GM18517 (cell line): ENCODE measurements around the gene CADM1.

Experiments used
- ATAC-seq: cut with Tn5 transposase; IDR thresholded peaks from one replicate; pipeline ENCODE4 v1.9.1; 2021; ENCODE audit warnings: mild to moderate bottlenecking, moderate library complexity; ENCODE audit not compliant: unreplicated experiment

Gene CADM1

GRCh38 chr11:115161876-115162275 lies 342.3 kb downstream of the CADM1 start:
- ATAC-seq: no peak

DNA sequence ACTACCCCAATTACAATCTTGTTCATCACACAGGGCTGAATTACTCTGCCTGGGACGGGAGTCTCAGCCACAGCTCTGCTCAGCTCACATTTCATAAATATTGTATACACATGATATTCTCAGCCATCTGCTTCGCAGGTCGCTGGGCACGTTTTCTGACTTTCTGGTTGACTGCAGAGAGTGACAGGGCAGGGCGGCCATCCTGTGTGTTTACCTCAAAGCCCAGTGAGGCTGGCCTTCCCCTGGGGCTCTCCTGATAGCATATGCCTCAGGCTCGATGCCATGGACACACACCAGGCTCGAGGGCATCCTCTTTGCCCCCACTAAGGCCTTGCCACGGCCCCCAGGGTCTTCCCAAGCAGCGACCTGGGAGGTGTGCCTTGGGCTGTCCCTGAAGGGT lies 345.0 kb downstream of the CADM1 start:
- ATAC-seq: no peak

DNA sequence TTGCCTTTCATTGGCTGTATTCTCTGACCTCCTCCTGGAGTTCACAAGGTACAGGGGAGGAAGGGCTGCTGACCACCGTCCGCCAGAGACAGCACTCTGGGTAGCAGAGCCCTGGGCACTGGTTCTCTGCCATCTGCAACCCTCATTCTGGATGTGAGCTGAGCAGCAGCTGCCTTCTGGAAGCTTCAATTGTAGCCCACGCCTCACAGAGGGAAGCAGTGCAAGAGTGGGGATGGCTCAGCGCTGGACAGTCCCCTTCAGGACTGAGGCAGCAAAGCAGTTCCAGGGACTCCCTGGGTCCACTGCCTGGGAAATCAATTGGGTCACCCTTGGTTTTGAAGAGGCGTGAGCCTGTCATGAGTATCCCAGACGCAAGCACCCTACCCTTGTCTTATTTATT lies 346.2 kb downstream of the CADM1 start:
- ATAC-seq: no peak

DNA sequence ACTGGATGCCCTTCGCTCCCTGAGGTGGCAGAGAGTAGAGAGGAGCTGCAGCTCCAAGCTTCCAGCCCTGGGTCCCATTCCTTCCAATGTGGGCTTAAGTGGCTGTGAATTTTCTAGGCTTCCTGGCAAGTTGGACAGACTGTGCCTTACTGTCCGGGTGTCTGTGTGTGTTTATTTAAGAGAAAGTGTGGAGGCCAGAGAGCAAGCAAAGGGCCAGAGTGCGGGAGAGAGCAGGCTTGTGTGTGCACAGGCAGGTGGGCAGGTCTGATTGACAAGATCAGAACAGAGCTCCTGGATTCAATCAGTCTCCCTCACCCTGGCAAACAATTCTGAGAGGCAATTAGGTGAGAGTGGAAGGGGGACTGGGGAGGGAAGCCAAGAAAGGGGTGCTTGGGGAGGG lies 347.0 kb downstream of the CADM1 start:
- no peak for ATAC-seq

DNA sequence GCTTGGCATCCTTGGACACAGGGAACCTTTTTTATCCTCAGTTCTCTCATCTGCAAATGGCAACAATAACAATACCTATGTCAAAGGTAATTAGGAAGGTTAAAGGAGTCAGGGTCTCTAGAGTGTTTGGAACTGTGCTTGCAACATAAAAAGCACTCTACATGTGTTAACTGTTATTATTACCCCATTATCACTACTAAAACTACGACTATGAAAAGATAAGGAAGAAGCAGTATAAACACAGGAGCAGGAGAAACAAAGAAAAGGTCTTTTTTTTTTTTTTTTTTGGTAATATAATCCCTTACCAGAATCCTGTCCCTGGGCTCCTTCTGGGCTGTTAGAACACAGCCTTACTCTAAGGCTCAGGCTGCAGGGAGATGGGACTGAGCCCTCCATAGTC lies 348.2 kb downstream of the CADM1 start:
- ATAC-seq: no peak

- ATAC-seq: no peak
These were observed 348.9 kb downstream of the CADM1 start for GRCh38 chr11:115155320-115155719.

GRCh38 chr11:115154355-115154736 lies 349.9 kb downstream of the CADM1 start:
- no peak for ATAC-seq

- ATAC-seq: no peak
These were observed 350.4 kb downstream of the CADM1 start for GRCh38 chr11:115153731-115154354.

DNA sequence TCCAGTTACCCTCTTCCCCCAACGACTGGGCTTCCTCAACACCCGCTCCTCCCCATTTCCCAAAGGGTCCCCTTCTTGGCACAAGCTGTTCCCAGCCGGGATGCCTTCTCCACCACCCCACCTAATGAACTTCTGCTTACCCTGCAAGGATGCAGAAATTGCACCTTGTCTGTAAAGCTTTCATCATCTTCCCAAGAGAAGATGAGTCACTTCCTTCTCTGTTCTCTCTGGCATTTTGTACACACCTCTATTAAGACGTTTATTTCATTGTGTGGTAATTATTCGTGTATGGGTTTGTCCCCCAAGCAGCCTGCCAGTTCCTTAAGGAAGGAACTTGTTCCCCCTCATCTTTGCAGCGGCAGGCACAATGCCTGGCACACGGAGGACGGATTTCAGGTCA lies 351.1 kb downstream of the CADM1 start:
- ATAC-seq: no peak

GRCh38 chr11:115151010-115151409 lies 353.2 kb downstream of the CADM1 start:
- ATAC-seq: no peak

GRCh38 chr11:115148691-115149090 lies 355.5 kb downstream of the CADM1 start:
- no peak for ATAC-seq

GRCh38 chr11:115148101-115148500 lies 356.1 kb downstream of the CADM1 start:
- no peak for ATAC-seq

DNA sequence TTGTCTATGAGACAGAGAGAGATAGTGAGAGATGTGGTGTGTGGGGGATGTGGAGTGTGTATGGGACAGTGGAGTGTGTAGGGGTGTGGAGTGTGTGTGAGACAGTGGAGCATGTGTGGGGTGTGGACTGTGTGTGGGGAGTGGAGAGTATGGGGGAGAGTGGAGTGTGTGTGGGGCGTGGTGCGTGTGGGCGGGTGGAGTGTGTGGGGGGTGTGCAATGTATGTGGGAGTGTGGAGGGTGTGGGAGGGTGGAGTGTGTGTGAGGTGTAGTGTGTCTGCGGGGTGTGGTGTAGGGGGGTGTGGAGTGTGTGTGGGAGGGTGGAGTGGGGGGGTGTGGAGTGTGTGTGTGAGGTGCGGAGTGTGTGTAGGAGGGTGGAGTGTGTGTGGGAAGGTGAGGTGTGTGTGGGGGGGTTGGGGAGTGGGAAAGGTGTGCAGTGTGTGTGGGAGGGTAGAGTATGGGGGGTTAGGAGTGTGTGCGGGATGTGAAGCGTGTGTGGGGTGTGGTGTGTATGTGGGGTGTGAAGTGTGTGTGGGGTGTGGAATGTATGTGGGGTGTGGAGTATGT lies 356.9 kb downstream of the CADM1 start:
- no peak for ATAC-seq

GRCh38 chr11:115146425-115146824 lies 357.8 kb downstream of the CADM1 start:
- no peak for ATAC-seq

DNA sequence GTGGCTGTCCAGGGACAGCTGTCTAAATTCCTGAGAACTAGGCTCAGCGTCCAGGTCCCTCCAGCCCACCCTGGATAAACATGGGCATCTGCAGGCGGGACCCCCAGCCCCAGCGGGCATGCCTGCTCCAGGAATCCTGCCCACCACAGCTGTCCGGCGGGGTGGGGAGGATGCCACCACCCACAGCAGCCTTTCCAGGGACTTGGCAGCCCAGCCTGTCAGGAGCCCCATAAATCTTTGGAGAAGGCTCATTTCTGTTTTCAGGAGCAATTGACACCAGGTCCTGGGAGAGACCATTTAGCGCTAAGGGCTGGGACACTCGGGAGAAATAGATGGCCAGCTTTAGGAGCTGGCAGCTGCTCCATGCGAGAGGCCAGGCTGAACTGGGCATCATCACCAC lies 358.9 kb downstream of the CADM1 start:
- ATAC-seq: no peak

DNA sequence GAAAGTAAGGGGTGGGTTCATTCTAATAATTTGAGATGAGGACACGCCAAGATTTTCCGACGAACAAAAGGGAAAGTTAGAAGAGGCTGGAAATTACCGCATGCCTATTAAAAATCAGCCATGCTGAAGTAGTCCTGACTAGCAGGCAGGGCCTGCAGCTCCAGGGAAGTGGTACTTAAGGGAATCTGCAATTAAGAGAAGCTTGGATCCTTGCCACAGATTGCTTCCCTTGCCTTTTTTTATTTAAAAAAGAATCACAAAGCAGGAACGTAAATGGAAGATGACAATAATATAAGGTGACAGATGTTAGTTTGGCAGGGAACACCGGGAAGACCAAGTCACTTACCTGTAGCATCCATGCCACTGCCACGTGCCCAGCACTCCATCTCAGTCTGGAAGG lies 359.3 kb downstream of the CADM1 start:
- ATAC-seq: no peak

GRCh38 chr11:115144014-115144413 lies 360.2 kb downstream of the CADM1 start:
- no peak for ATAC-seq

- no peak for ATAC-seq
These were observed 362.7 kb downstream of the CADM1 start for GRCh38 chr11:115141231-115142114.

DNA sequence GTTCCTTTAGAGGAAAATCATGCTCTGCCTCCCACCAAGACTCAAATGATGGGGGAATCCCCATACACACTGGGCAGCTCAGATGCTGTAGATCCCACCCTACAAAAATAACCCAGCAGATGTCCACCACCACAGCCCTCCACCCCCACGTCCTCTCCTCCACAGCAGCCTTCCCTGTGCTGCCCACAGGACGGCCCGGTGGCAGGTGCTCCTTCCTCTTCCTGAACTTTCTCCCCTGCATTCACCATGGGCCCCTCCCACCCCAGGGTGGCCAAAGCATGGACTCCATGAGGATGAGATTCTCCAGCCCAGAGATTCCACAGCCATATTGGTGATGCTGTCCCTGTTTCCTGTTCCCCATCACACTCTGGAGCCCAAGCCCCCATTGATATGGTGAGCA lies 368.3 kb downstream of the CADM1 start:
- no peak for ATAC-seq

GRCh38 chr11:115134926-115135325 lies 369.3 kb downstream of the CADM1 start:
- ATAC-seq: no peak

DNA sequence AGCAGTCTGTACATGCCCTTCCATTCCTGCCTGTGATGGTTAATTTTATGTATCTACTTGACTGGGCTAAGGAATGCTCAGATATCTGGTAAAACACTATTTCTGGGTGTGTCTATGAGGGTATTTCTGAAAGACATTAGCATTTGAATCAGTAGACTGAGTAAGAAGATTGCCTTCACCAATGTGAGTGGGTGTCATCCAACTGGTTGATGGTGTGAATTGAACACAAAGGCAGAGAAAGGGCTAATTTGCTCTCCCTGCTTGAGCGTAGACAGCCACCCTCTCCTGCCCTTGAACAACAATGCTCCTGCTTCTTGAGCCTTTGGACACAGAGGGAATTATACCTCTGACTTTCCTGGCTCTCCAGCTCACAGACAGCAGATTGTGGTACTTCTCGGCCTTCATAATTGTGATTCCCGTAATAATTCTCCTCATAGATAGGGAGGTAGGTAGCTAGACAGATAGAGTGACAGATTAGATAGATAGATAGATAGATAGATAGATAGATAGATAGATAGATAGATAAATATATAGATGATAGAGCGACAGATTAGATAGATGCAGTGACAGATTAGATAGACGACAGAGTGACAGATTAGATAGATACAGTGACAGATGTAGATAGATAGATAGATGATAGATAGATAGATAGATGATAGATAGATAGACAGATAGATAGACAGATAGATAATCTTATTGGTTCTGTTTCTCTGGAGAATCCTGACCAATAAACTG lies 370.6 kb downstream of the CADM1 start:
- ATAC-seq: no peak
